SU-DHL-6 (cell line): Measurements from ENCODE around the gene RIMBP2.

Source experiments
- CTCF ChIP-seq: fragments of 200-600 bp; sonication (generic); IDR thresholded peaks from one replicate; pipeline ENCODE4 v1.5.1; 2017; ENCODE audit warnings: antibody characterized with exemption, mild to moderate bottlenecking, low read length, moderate library complexity; ENCODE audit not compliant: insufficient read depth, poor library complexity, severe bottlenecking
- EZH2phosphoT487 ChIP-seq: fragments of 200-600 bp; sonication (generic), shearing (Covaris generic); conservative IDR thresholded peaks from 2 replicates; pipeline ENCODE4 v1.6.1; 2018; ENCODE audit warnings: mild to moderate bottlenecking, antibody characterized with exemption, low read length, moderate library complexity, mixed read lengths

- TF ChIP-seq CTCF (no peak), EZH2phosphoT487 (no peak)
These were observed 89.5 kb downstream of the RIMBP2 start for GRCh38 chr12:130626601-130627000.
